H9 (cell line): Measurements from ENCODE around the gene HSD17B8. TPM values are rescaled to one million over a fixed set of nuclear protein-coding genes. Genes with fewer than 3 reads are reported as not detected.

ENCODE experiments used
- DNase-seq: peaks from one replicate; pipeline ENCODE4 v3.0.0-alpha.2; 2017
- H2AFZ ChIP-seq: one replicate; pipeline ENCODE4 v1.6.1; 2013; ENCODE audit warnings: mild to moderate bottlenecking, low read length, control low read depth, moderate library complexity
- H2AK5ac ChIP-seq: 2 replicates; pipeline ENCODE4 v1.6.1; 2013; ENCODE audit warnings: low read length, control low read depth, mixed read lengths; ENCODE audit not compliant: insufficient read length
- H2BK120ac ChIP-seq: one replicate; pipeline ENCODE4 v1.6.1; 2013; ENCODE audit warnings: low read depth, mild to moderate bottlenecking, low read length, control low read depth, inconsistent platforms; ENCODE audit not compliant: poor library complexity, severe bottlenecking
- H2BK12ac ChIP-seq: 2 replicates; pipeline ENCODE4 v1.6.1; 2013; ENCODE audit warnings: low read length, control low read depth, mixed read lengths, low read depth; ENCODE audit not compliant: insufficient read length
- H2BK15ac ChIP-seq: 2 replicates; pipeline ENCODE4 v1.6.1; 2013; ENCODE audit warnings: low read depth, low read length, control low read depth
- H2BK20ac ChIP-seq: one replicate; pipeline ENCODE4 v1.6.1; 2013; ENCODE audit warnings: low read depth, mild to moderate bottlenecking, low read length, control low read depth, inconsistent platforms; ENCODE audit not compliant: poor library complexity, severe bottlenecking
- H2BK5ac ChIP-seq: 2 replicates; pipeline ENCODE4 v1.6.1; 2013; ENCODE audit warnings: low read length, control low read depth, mixed read lengths; ENCODE audit not compliant: insufficient read length
- H3K14ac ChIP-seq: 2 replicates; pipeline ENCODE4 v1.6.1; 2013; ENCODE audit warnings: low read length, control low read depth; ENCODE audit not compliant: insufficient read depth
- H3K18ac ChIP-seq: 2 replicates; pipeline ENCODE4 v1.6.1; 2013; ENCODE audit warnings: low read depth, mild to moderate bottlenecking, mixed read lengths, low read length, control low read depth; ENCODE audit not compliant: insufficient read length
- H3K23ac ChIP-seq: 2 replicates; pipeline ENCODE4 v1.6.1; 2013; ENCODE audit warnings: low read length, control low read depth, mixed read lengths, low read depth; ENCODE audit not compliant: insufficient read length
- H3K23me2 ChIP-seq: 2 replicates; pipeline ENCODE4 v1.6.1; 2013; ENCODE audit warnings: low read depth, mild to moderate bottlenecking, mixed read lengths, low read length, control low read depth; ENCODE audit not compliant: insufficient read length, poor library complexity, severe bottlenecking
- H3K27ac ChIP-seq: 2 replicates; pipeline ENCODE4 v1.5.1; 2013; ENCODE audit warnings: low read length, control low read depth, mixed read lengths, low read depth; ENCODE audit not compliant: insufficient read length
- H3K27me3 ChIP-seq: 2 replicates; pipeline ENCODE4 v1.6.1; 2013; ENCODE audit warnings: low read length, control low read depth, inconsistent platforms; ENCODE audit not compliant: insufficient read depth
- H3K4ac ChIP-seq: 2 replicates; pipeline ENCODE4 v1.6.1; 2013; ENCODE audit warnings: low read depth, mild to moderate bottlenecking, control low read depth, inconsistent platforms, low read length, moderate library complexity
- H3K4me1 ChIP-seq: 2 replicates; pipeline ENCODE4 v1.6.1; 2013; ENCODE audit warnings: low read length, control low read depth, inconsistent platforms; ENCODE audit not compliant: insufficient read depth
- H3K4me2 ChIP-seq: 2 replicates; pipeline ENCODE4 v1.6.1; 2013; ENCODE audit warnings: low read length, control low read depth, mixed read lengths; ENCODE audit not compliant: insufficient read length, insufficient read depth
- H3K56ac ChIP-seq: 2 replicates; pipeline ENCODE4 v1.6.1; 2013; ENCODE audit warnings: low read depth, mild to moderate bottlenecking, mixed read lengths, low read length, control low read depth; ENCODE audit not compliant: insufficient read length
- H3K79me1 ChIP-seq: 2 replicates; pipeline ENCODE4 v1.6.1; 2013; ENCODE audit warnings: low read depth, mild to moderate bottlenecking, moderate library complexity, low read length, control low read depth, inconsistent platforms; ENCODE audit not compliant: insufficient read depth, poor library complexity, severe bottlenecking
- H3K79me2 ChIP-seq: 2 replicates; pipeline ENCODE4 v1.6.1; 2013; ENCODE audit warnings: low read length, control low read depth, inconsistent platforms; ENCODE audit not compliant: insufficient read depth
- H3K9ac ChIP-seq: 2 replicates; pipeline ENCODE4 v1.6.1; 2013; ENCODE audit warnings: low read length, control low read depth, mixed read lengths; ENCODE audit not compliant: insufficient read length; ENCODE audit errors: extremely low read depth
- H3K9me3 ChIP-seq: one replicate; pipeline ENCODE4 v1.6.1; 2013; ENCODE audit warnings: low read depth, low read length, inconsistent platforms; ENCODE audit not compliant: control insufficient read depth
- H3T11ph ChIP-seq: one replicate; pipeline ENCODE4 v1.6.1; 2013; ENCODE audit warnings: mild to moderate bottlenecking, low read length, control low read depth, inconsistent platforms
- H4K20me1 ChIP-seq: one replicate; pipeline ENCODE4 v1.6.1; 2013; ENCODE audit not compliant: control insufficient read depth, insufficient read length, insufficient read depth
- H4K5ac ChIP-seq: 2 replicates; pipeline ENCODE4 v1.6.1; 2013; ENCODE audit warnings: low read depth, mild to moderate bottlenecking, mixed read lengths, low read length, control low read depth; ENCODE audit not compliant: insufficient read length
- H4K8ac ChIP-seq: replicated peaks from 2 replicates; pipeline ENCODE4 v1.6.1; 2013; ENCODE audit warnings: low read length, control low read depth, mixed read lengths, low read depth; ENCODE audit not compliant: insufficient read length
- H4K91ac ChIP-seq: 2 replicates; pipeline ENCODE4 v1.6.1; 2013; ENCODE audit warnings: low read depth, mild to moderate bottlenecking, moderate library complexity, mixed read lengths, low read length, control low read depth; ENCODE audit not compliant: insufficient read length
- H3K27ac Mint-ChIP-seq, 3 experiments: 2 replicates in 2 of 3; 3 replicates in 1 of 3; pipeline ENCODE4 v1.8.0; 2020 to 2021; ENCODE audit warnings: mixed read lengths in 3 of 3, mild to moderate bottlenecking in 1 of 3, moderate library complexity in 1 of 3
- H3K27me3 Mint-ChIP-seq: 2 replicates; pipeline ENCODE4 v1.8.0; 2021; ENCODE audit warnings: low read depth, mild to moderate bottlenecking, moderate library complexity, mixed read lengths
- H3K36me3 Mint-ChIP-seq, 3 experiments: 2 replicates in 2 of 3; 3 replicates in 1 of 3; pipeline ENCODE4 v1.8.0; 2020 to 2021; ENCODE audit warnings: low read depth in 3 of 3, mixed read lengths in 3 of 3; ENCODE audit not compliant: insufficient read depth in 1 of 3
- H3K4me1 Mint-ChIP-seq, 2 experiments: 2 replicates each; pipeline ENCODE4 v1.8.0; 2020; ENCODE audit warnings: mixed read lengths in 2 of 2
- H3K4me3 Mint-ChIP-seq, 2 experiments: 2 replicates in 1 of 2; 3 replicates in 1 of 2; pipeline ENCODE4 v1.8.0; 2020 to 2021; ENCODE audit warnings: mild to moderate bottlenecking in 2 of 2, mixed read lengths in 2 of 2, moderate library complexity in 1 of 2
- H3K9me3 Mint-ChIP-seq, 2 experiments: 2 replicates in 1 of 2; 3 replicates in 1 of 2; pipeline ENCODE4 v1.8.0; 2020; ENCODE audit warnings: mild to moderate bottlenecking in 2 of 2, mixed read lengths in 2 of 2, moderate library complexity in 1 of 2
- WGBS: extraction: QIAGEN DNeasy Blood & Tissue Kit; methylation state at CpG from one replicate; pipeline ENCODE4 v1.1.7; 2013; ENCODE audit warnings: missing lambda C conversion rate, low lambda C conversion rate, mixed read lengths; ENCODE audit not compliant: insufficient read length; ENCODE audit errors: extremely low coverage; 5-methylcytosine and 5-hydroxymethylcytosine counted together
- total RNA-seq: library from RNA; stranded (reverse); gene quantifications from 2 replicates; pipeline ENCODE4 v1.2.1, GENCODE V29; 2021
- TF ChIP-seq, protein P1 (sequence below): fragments of 200-600 bp; sonication (generic); conservative IDR thresholded peaks from 3 replicates; pipeline ENCODE4 v1.8.0; 2021; ENCODE audit warnings: antibody characterized with exemption, mild to moderate bottlenecking

Gene HSD17B8
- total RNA-seq, 1 experiment from 2014 or later, result 7.1 TPM

GRCh38 chr6:33194431-33194979, 9.9 kb upstream of the HSD17B8 start:
- Mint-ChIP-seq H3K9me3 (no peaks in the 10 kb centered on the region; a peak in 1 of 5 replicates), H3K4me1 (peaks cover 32 to 34% of the 10 kb centered on the region in 2 experiments), H3K27me3 (peaks cover 36% of the 10 kb centered on the region), H3K4me3 (no peak overlapping the region; a peak in 1 of 5 replicates), H3K36me3 (peaks cover 14 to 31% (median 25%) of the 10 kb centered on the region in 3 experiments; a peak in 6 of 7 replicates), H3K27ac (no peak overlapping the region)
- Histone ChIP-seq H2AK5ac (no peak overlapping the region), H4K5ac (no peak overlapping the region), H2BK5ac (no peak overlapping the region), H3K9me3 (no peaks in the 10 kb centered on the region), H3K14ac (no peak overlapping the region), H3K27me3 (peaks cover 3% of the 10 kb centered on the region; the same call in 1 of the 2 replicates), H3K23me2 (peaks cover 12% of the 10 kb centered on the region), H3K27ac (no peak overlapping the region), H3T11ph (no peak overlapping the region), H2BK12ac (no peak overlapping the region), H2BK20ac (no peak overlapping the region), H4K91ac (no peak overlapping the region), H3K79me1 (no peaks in the 10 kb centered on the region), H4K8ac (no peak overlapping the region), H3K56ac (no peak overlapping the region), H3K18ac (no peak overlapping the region), H4K20me1 (no peaks in the 10 kb centered on the region), H3K4me1 (peaks cover 3% of the 10 kb centered on the region; the same call in 1 of the 2 replicates), H3K4me2 (no peak overlapping the region), H2BK15ac (no peak overlapping the region), H3K9ac (no peak overlapping the region), H3K23ac (no peak overlapping the region), H2AFZ (no peak overlapping the region), H3K79me2 (no peaks in the 10 kb centered on the region), H3K4ac (no peak overlapping the region), H2BK120ac (no peak overlapping the region)
- no CpG with 5 or more reads among the region's 8 CpGs for WGBS
- TF ChIP-seq, protein P1, sequence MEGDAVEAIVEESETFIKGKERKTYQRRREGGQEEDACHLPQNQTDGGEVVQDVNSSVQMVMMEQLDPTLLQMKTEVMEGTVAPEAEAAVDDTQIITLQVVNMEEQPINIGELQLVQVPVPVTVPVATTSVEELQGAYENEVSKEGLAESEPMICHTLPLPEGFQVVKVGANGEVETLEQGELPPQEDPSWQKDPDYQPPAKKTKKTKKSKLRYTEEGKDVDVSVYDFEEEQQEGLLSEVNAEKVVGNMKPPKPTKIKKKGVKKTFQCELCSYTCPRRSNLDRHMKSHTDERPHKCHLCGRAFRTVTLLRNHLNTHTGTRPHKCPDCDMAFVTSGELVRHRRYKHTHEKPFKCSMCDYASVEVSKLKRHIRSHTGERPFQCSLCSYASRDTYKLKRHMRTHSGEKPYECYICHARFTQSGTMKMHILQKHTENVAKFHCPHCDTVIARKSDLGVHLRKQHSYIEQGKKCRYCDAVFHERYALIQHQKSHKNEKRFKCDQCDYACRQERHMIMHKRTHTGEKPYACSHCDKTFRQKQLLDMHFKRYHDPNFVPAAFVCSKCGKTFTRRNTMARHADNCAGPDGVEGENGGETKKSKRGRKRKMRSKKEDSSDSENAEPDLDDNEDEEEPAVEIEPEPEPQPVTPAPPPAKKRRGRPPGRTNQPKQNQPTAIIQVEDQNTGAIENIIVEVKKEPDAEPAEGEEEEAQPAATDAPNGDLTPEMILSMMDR, result no peak
- no peak for DNase-seq
